Stimulated activated CD8-positive, alpha-beta memory T cell treated with anti-CD3 and anti-CD28 coated beads, Interleukin-15, amount 100 ng/mL, for 48 hours (primary cell): ENCODE measurements around the gene DOK6.

Source experiments
- DNase-seq, 2 donors: peaks; one replicate each; pipeline ENCODE4 v3.0.0-alpha.2; 2020; ENCODE audit warnings: low read depth in 2 of 2

The DOK6 gene

DNA sequence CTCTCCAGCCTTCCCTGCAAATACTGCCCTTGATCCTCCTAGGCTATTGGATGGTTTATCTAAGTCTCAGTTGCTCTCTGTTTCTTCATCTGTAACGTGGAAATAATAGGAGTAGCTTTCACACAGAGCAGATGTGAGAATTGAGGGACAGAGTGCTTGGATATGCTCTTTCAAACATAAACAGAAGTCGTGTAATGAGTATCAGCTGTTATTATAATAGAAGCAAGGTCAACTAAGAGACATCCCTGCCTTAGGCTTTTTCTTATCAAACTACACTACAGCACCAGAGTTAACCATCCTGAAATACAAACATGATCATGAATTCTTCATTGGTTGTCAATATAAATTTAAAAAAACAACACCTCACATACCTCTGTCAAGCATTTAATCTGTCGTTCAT is 138.2 kb downstream of the DOK6 start:
- DNase-seq, result no peak

GRCh38 chr18:69539404-69539803 is 138.7 kb downstream of the DOK6 start:
- no peak for DNase-seq

DNA sequence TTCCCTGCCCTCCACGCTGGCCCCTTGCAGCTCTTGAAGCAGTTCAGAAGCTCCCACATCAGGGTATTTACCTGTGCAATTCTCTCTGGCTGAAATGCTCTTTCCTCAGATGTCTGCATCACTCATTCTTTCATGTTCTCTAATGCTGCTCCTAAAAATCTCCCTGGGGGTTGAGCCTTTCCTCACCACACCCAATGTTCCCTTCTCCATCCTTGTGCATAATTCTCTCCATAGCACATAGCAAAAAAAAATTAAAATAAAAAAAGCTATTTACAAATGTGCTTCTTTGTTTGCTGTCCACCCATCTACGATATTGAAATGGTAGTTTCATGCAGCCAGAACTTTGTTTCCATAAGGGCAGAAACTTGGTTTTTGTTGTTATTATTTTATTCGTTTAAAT is 155.5 kb downstream of the DOK6 start:
- no peak for DNase-seq

DNA sequence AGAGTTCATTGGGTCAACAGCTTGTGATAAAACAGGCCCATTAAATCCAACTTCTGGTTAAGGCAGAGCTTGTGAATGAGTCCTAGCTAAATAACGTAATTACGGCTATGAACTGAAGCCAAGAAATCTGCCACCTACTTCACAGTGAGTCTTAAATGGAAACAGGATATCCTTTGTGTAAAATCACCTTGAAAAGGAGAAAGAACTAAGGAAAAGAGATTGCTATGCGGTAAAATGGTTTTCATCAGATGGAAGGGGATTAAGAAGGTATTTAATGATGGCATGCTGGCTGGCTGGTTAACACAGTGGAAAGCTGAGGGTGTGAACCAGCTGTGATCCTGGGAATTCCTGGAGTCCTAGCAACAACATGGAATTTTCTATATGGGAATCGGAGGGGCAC is 156.6 kb downstream of the DOK6 start:
- DNase-seq, result no peak

GRCh38 chr18:69558052-69558451 is 157.4 kb downstream of the DOK6 start:
- DNase-seq, result no peak

GRCh38 chr18:69559604-69560003 is 158.9 kb downstream of the DOK6 start:
- no peak for DNase-seq

GRCh38 chr18:69564602-69565001 is 163.9 kb downstream of the DOK6 start:
- no peak for DNase-seq

DNA sequence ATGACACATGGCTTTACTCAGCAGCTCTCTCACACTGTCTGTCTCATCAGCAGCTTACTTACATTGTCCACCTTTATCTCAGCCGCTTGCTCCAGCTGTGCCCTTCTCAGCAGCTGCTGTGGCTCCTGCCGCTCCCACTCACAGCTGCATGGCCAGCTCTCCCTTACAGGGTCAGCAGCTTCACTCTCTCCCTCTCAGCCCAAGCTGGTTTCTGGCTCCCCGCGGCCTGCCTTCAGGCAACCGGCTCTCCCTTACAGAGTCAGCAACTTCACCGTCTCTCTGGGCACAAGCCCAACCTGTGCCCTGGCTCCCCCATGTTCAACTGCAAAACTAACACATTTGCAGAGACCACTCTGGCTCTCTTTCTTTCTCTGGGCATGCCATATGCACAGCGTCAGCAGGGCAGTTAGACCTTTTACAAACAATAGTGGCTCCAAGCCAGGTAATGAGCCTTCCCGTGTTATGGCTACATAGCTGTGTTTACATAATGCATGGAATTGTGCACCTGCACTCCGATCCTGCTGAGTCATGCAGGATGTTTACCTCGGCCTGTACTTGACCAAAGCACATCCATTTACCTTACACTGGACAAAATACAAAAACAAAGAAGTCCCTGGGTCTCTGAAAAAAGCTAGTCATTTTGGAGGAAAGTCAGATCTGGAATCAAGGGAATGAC is 167.3 kb downstream of the DOK6 start:
- no peak for DNase-seq

- DNase-seq, result no peak
Observed at GRCh38 chr18:69569133-69569532, 168.4 kb downstream of the DOK6 start.

DNA sequence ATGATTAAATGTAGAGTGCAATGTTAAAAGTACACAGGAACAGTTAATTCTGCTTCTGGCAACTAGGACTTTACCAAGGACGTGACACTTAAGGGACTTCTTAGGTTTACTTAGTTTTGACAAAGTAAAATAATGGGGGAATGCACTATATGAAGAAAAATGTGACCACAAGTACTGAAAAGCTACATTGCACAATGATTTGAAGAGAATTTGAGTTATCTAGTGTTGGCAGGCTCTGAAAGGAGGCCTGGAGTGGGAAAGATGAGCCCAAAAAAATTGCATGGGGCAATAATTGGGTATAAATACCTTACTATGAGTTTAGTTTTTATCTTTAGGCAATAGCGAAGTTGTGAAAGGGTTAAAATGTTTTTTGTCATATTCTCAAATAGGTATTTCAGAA is 173.7 kb downstream of the DOK6 start:
- no peak for DNase-seq

GRCh38 chr18:69580107-69580506 is 179.4 kb downstream of the DOK6 start:
- no peak for DNase-seq

DNA sequence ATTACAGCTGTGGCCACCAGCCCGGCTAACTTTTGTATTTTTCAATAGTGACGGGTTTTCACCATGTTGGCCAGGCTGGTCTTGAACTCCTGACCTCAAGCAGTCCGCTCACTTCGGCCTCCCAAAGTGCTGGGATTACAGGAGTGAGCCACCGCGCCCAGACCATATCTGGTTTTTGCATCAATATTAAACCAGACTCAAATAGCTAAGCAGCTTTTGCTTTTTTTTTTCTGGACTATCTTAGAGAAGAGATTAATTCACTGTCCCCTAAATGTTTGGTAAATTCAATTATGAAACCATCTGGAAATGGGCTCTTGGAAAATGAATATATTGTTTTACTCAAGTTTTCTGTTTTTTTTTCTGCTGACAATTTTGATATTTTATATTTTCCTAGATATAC is 183.7 kb downstream of the DOK6 start:
- DNase-seq, result no peak

- DNase-seq, result no peak
Observed at GRCh38 chr18:69585696-69586095, 185.0 kb downstream of the DOK6 start.

GRCh38 chr18:69586537-69586936 is 185.8 kb downstream of the DOK6 start:
- DNase-seq, result no peak

- DNase-seq, result no peak
Observed at GRCh38 chr18:69588301-69588700, 187.6 kb downstream of the DOK6 start.

GRCh38 chr18:69590150-69590549 is 189.5 kb downstream of the DOK6 start:
- no peak for DNase-seq

- no peak for DNase-seq
Observed at GRCh38 chr18:69596345-69596744, 195.7 kb downstream of the DOK6 start.

DNA sequence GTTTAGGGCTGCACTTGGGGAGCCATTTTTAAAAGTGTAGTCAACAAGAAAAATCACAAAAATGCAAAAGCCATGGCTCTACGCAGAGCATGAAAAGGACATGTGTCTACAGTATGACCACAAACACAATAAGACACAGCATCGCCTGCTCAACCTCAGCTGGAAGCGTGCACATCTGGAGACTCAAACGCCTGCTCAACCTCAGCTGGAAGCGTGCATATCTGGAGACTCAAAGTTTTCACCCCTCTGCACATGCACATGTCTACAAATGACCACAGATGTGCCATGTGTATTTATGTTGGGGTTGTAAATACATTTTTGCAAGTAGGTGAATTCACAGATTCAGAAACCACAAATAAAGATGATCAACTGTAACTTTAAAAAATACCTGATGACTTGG is 196.9 kb downstream of the DOK6 start:
- no peak for DNase-seq

DNA sequence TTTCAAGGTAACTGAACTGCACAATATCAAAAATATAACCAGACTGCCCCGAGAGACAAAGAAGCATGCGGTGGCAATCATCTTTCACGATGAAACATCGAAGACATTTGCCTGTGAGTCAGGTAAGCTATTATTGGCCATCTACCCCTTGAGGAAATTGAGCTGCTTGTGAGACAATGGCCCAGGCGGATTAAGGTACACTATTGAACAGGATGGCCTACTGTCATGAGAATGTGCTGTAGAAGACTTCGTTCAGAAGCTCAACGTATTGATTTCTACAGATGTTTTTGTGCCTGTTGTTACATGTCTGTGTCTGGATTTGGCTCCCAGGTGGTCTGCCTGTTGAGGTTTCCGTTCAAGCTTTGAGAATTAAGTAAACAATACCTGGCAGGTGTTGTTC is 198.7 kb downstream of the DOK6 start:
- no peak for DNase-seq

DNA sequence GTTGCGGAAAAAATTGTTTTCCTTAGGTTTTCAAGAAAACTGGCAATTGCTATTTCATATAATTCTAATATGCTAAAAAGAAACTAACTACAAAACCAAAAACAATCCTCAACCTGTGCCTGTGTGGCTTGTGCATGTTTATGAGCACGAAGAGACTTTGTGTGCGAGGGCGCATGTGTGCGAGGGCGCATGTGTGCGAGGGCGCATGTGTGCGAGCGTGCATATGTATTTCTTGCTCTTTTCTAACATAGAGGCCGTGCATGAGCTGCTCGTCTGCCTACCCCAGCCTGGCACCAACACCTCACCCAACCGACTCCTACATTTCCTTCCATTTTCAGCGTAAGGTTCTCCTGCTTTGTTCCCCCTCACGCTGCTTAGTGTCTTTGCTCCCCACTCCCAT is 211.6 kb downstream of the DOK6 start:
- DNase-seq, result no peak

DNA sequence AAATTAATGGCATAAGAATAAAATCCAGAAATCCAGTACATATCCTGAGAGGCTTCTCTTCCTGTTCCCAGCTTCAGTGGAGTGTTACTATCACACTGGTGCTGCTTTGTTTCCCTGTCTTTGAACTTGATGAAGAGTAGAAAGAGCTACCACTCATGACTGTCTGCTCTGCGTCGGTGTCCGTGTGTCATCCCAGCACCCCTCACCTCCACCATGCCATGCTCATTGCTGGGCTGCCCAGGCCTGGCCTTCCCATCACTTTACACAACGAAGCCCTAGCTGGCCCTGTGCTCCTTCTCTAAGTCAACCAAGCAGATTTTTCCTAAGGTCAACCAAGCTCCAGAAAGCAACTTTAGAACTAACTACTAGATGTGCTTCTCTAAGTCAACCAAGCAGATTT is 215.4 kb downstream of the DOK6 start:
- DNase-seq, result no peak

DNA sequence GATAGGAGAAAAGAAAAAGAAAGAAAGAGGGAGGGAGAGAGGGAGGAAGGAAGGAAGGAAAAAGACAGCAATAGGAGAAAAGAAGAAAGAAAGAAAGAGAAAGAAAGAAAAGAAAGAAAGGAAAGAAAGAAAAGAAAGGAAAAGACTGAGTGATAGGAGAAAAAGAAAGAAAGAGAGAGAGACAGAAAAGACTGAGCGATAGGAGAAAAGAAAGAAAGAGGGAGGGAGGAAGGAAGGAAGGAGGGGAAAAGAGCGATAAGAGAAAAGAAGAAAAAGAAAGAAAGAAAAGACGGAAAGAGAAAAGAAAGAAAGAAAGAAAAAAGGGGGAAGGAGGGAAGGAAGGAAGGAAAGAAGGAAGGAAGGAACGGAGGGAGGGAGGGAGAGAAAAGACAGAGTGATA is 216.7 kb downstream of the DOK6 start:
- no peak for DNase-seq

- DNase-seq, result no peak
Observed at GRCh38 chr18:69617888-69618287, 217.2 kb downstream of the DOK6 start.

GRCh38 chr18:69622184-69622583 is 221.5 kb downstream of the DOK6 start:
- DNase-seq, result no peak
